HFF-Myc (cell line): ENCODE measurements around the gene AXIN1.
"Not testable (repeated sequence)": the region's sequence is repeated elsewhere in the genome, so short reads cannot be mapped to it uniquely, and the experiment has no call there.

Source experiments
- DNase-seq: peaks from one replicate; pipeline ENCODE4 v3.0.0-alpha.2; 2011; ENCODE audit warnings: low read depth; ENCODE audit errors: extremely low read depth
- H3K4me3 ChIP-seq: replicated peaks from 2 replicates; pipeline ENCODE4 v1.5.1; 2011; ENCODE audit warnings: low read depth, mild to moderate bottlenecking, control low read depth, low read length
- TF ChIP-seq, protein P1 (sequence below): IDR thresholded peaks from 2 replicates; pipeline ENCODE4 v1.5.1; 2012; ENCODE audit warnings: mild to moderate bottlenecking, low read depth, low read length, control low read depth; ENCODE audit errors: missing control alignments

Gene AXIN1

DNA sequence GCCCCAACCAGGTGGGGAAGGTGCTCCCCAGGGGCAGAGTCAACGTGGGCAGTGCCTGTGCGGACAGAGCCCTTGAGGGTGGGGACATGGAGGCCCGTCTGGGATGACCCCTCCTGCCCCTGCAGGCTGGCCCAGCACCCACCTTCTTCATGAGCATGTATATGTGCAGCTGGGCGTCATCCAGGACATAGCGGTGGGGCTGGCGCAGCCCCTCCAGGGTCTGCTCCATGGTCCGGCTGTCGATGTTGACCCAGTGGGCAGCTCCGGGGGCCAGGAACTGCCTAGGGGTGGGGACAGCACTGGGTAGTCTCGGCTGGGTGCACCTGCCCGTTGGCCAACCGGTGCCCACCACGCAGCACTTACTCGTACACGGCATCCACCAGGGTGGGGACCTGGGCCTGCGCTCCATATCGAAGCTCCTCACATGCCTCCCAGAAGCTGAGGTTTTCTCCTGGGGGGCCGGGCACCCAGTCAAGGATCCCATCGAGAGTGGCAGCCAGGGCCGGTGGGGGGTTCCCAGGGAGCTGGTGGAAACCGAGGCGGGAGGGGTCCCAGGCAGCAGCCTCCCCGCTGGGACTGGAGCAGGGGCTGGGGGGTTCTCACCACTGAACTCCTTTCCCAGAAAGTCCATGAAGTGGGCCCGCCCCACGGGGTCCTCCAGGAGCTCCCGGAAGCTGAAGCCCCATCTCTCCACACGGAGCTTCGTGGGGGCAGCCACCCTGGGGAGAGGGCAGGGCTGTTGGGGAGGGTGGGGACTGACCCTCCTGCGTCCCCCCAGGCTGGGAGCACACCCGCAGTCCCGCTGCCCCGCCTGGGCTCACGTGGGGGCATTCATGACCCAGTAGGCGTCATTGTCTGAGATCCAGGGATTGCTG, 81.9 kb downstream of the AXIN1 start:
- no peak for DNase-seq
- TF ChIP-seq, protein P1, sequence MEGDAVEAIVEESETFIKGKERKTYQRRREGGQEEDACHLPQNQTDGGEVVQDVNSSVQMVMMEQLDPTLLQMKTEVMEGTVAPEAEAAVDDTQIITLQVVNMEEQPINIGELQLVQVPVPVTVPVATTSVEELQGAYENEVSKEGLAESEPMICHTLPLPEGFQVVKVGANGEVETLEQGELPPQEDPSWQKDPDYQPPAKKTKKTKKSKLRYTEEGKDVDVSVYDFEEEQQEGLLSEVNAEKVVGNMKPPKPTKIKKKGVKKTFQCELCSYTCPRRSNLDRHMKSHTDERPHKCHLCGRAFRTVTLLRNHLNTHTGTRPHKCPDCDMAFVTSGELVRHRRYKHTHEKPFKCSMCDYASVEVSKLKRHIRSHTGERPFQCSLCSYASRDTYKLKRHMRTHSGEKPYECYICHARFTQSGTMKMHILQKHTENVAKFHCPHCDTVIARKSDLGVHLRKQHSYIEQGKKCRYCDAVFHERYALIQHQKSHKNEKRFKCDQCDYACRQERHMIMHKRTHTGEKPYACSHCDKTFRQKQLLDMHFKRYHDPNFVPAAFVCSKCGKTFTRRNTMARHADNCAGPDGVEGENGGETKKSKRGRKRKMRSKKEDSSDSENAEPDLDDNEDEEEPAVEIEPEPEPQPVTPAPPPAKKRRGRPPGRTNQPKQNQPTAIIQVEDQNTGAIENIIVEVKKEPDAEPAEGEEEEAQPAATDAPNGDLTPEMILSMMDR = no peak
- H3K4me3 ChIP-seq = no peak overlapping the region

DNA sequence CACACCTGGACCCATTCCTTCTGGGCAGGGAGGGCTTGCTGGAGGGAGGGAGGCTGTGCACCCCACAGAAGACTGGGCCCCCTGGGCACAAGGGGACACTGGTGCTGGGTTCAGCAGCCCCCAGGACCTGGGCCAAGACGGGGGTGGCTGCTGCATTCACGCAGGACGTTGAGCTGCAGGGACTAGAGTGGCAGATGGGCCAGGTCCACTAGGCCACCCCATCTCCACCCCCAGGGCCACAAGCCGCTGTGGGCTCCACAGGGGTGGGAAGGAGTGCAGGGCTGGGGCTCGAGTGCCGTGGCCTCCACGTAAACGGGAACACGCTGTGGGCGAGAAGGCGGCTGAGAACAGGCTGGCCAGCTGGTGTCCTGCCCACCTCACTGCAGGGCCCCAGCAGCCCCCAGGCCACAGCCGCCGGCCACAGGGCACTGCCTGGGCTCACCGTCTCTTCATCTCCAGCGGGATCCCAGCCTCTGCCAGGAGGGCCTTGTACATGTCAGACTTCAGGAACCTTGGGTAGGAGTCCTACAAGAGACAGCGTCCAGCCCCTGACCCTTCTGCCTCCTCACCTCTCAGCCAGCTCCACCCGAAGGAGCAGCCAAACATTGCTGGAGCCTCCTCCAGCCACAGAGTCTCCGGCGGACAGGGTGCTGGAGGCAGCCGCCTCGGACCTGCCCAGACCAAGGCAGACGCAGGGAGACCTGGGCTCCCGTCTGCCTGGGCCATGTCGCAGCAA, 83.3 kb downstream of the AXIN1 start:
- TF ChIP-seq, protein P1 = no peak
- DNase-seq = no peak
- no peak overlapping the region for H3K4me3 ChIP-seq

DNA sequence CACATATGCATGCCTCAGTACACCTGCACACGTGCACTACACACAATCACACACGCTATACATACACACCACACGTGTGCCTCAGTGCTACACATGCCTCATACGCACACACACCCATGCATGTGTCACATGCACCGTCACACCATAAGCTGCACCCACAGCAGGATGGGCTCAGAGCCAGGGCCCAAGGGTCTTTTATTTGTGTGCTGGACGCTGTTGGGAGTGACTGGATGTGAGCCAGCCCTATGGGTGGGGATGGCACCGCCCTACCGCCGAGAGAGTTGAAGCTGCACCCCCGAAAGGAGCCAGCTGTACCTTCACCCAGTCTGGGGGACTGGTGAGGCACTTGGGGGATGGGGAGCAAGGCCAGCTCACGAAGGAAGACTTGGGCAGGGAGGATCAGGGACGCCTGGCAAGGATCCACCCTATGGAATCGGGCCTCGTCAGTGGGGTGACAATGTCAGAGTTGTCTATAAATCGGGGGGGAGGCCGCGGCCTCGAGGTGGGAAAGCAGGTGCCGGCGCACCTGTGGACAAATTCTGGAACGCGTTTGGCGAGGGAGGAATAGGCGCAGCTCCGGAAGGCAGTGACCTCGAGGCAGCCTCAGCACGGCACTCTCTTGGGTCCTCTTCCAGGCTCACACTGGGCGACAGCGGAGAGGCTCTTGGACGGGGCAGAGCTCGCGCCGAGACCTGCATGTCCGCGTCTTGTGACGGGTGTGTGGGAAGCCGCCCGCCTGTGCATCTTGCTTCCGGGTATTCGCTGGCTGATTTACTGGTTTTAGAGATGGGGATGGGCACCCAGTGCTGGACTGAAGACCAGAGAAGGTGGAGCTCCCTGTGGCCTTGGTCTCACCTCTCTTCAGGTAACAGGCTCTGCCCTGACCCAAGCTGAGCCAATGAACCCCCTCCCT, 84.1 kb downstream of the AXIN1 start:
- DNase-seq = no peak
- TF ChIP-seq, protein P1 = no peak
- H3K4me3 ChIP-seq = no peak overlapping the region

DNA sequence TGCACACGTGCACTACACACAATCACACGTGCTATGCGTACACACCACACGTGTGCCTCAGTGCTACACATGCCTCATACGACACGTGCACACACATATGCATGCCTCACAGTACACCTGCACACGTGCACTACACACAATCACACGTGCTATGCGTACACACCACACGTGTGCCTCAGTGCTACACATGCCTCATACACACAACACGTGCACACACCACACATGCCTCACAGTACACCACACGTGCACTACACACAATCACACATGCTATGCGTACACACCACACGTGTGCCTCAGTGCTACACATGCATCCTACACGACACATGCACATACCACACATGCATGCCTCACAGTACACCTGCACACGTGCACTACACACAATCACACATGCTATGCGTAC, 85.0 kb downstream of the AXIN1 start:
- H3K4me3 ChIP-seq, DNase-seq: not testable (repeated sequence)

DNA sequence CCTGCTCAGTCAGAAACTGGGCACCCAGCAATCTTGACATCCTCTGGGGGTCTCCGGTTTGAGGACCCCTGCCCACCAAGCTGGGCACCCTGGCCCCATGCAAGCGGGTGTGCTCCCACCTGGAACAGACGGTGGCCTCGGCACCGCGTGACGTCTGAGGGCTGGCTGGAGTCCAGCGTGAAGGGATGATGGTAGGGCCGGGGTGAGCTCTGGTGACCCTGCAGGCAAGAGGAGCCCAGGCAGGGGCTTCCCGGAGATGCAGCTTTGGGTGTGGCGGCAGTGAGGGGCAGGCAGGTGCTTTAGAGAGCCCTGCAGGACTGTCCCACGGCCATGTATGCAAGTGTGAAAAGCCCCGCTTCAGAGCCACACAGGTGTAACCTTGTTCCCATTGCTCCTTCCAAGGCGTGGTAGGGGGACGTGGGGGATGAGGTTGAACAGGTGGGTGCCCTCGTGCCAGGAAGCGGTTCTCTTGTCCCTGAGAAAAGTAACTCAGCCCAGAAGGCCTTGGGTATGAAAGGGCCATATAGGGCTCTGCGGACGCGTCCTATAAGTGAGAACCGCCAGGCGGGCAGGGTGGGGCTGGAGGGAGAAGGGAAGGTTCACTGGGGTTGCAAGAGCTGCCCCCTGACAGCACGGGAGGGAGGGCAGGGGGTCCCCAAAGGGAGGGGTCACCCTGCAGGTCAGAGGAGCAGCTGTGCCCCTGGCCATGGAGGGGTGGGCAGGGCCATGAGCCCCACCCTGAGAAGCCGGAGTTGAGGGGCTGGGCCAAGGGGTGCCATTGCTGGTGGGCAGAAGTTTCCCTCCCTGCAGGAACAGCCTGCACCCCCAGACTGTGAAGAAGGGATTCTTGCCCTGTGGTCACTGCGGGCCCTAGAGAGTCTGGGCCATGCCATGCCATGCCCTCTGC, 86.0 kb downstream of the AXIN1 start:
- no peak overlapping the region for H3K4me3 ChIP-seq
- TF ChIP-seq, protein P1 = no peak
- DNase-seq = no peak

DNA sequence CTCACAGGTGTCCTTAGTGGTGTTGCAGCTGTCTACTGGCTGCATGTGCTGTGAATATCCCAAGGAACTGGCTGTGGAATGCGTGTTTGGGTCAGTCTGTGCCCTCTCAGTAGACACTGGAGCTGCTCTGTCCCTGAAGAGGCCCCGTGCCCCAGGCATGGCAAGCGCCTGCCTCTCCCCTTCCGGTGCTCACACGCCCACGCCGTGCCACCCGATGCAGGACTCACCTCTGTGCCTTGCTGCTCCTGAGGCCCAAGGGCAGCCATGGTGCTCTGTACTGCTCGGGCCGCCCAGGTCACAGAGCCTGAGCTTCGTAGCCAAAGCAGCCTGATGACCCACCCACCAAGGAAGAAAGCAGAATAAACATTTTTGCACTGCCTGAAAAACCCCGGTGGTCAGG, 86.8 kb downstream of the AXIN1 start:
- DNase-seq = no peak
- TF ChIP-seq, protein P1 = no peak
- H3K4me3 ChIP-seq = no peak overlapping the region
